BLaER1 (cell line): ENCODE results near the gene COL18A1.

Experiments used
- H3K27ac ChIP-seq: shearing (Covaris generic); formaldehyde crosslinking; 2 replicates; pipeline ENCODE4 v1.8.1; 2022
- H3K27me3 ChIP-seq: shearing (Covaris generic); formaldehyde crosslinking; 2 replicates; pipeline ENCODE4 v1.8.1; 2022
- H3K36me3 ChIP-seq: shearing (Covaris generic); formaldehyde crosslinking; 2 replicates; pipeline ENCODE4 v1.8.1; 2022
- H3K4me1 ChIP-seq: shearing (Covaris generic); formaldehyde crosslinking; 2 replicates; pipeline ENCODE4 v1.8.1; 2022
- H3K4me2 ChIP-seq: shearing (Covaris generic); formaldehyde crosslinking; 2 replicates; pipeline ENCODE4 v1.8.1; 2022
- H3K4me3 ChIP-seq: shearing (Covaris generic); formaldehyde crosslinking; 2 replicates; pipeline ENCODE4 v1.8.1; 2022
- H3K9ac ChIP-seq: shearing (Covaris generic); formaldehyde crosslinking; 2 replicates; pipeline ENCODE4 v1.8.1; 2022
- H3K9me3 ChIP-seq: shearing (Covaris generic); formaldehyde crosslinking; 2 replicates; pipeline ENCODE4 v1.8.1; 2022
- H4K20me1 ChIP-seq: shearing (Covaris generic); formaldehyde crosslinking; 2 replicates; pipeline ENCODE4 v1.8.1; 2022
- Cebpa-rat ChIP-seq: shearing (Covaris generic); IDR thresholded peaks from 2 replicates; pipeline ENCODE4 v1.8.1; 2022

The COL18A1 gene

DNA sequence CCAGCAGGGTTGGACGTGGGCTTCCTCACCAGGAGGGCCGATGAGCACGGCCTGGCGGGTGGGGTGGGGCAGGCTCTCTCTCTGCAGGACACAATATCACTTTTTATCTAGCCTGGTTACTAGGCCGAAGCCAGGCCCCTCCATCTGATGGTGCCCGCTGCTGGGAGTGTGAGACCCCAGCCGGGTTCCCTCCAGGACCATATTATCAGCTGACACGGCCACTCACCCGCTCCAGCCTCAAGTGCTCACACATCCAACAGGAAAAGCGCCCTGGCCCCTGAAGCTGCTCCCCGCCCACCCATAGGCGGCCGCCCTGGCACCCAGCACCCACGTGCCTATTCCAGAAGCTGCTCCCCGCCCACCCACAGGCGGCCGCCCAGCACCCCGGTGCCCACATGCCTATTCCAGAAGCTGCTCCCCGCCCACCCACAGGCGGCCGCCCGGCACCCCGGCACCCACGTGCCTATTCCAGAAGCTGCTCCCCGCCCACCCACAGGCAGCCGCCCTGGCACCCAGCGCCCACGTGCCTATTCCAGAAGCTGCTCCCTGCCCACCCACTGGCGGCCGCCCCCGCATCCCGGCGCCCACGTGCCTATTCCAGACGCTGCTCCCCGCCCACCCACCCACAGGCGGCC is 132.3 kb downstream of the COL18A1 start:
- H3K9ac ChIP-seq: no peak overlapping the region
- H3K4me2 ChIP-seq: no peak overlapping the region
- no peaks in the 10 kb centered on the region for H3K27me3 ChIP-seq
- H3K4me1 ChIP-seq: peaks cover 73% of the 10 kb centered on the region
- H3K9me3 ChIP-seq: peaks cover under 1% of the 10 kb centered on the region; the same call in 1 of the 2 replicates
- peaks cover 72% of the 10 kb centered on the region for H3K36me3 ChIP-seq
- H3K27ac ChIP-seq: no peak overlapping the region
- peaks cover 82% of the 10 kb centered on the region for H4K20me1 ChIP-seq
- H3K4me3 ChIP-seq: no peak overlapping the region
- no peak for TF ChIP-seq Cebpa-rat

DNA sequence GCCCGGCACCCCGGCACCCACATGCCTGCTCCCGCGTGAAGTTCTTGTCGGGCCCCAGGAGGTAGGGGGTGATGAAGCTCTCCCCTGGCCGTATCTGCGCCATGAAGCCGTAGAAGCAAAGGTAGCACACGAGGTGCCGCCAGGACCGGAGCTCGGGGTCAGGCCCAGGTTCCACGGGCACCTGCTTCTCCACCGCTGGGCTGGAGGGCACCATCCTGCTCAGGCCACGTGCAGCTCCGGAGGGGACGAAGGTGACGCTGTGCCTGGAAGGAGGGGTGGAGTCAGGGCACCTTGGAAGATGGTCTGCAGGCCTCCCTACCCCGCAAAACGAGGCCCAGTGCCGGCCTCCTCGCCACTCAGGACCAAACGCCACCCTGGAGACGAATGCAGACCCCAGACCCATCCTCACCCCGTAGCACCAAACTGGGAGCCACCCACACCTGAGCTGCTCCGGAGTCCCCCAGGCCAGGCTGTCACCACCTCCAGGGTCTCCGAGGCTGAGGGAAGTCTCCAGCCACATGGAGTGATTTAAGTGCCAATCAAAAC is 132.9 kb downstream of the COL18A1 start:
- peaks cover 69% of the 10 kb centered on the region for H3K36me3 ChIP-seq
- peaks cover 80% of the 10 kb centered on the region for H4K20me1 ChIP-seq
- peaks cover 69% of the 10 kb centered on the region for H3K4me1 ChIP-seq
- H3K27me3 ChIP-seq: no peaks in the 10 kb centered on the region
- H3K9ac ChIP-seq: no peak overlapping the region
- H3K27ac ChIP-seq: no peak overlapping the region
- H3K9me3 ChIP-seq: no peaks in the 10 kb centered on the region
- no peak overlapping the region for H3K4me3 ChIP-seq
- TF ChIP-seq Cebpa-rat: no peak
- H3K4me2 ChIP-seq: no peak overlapping the region

DNA sequence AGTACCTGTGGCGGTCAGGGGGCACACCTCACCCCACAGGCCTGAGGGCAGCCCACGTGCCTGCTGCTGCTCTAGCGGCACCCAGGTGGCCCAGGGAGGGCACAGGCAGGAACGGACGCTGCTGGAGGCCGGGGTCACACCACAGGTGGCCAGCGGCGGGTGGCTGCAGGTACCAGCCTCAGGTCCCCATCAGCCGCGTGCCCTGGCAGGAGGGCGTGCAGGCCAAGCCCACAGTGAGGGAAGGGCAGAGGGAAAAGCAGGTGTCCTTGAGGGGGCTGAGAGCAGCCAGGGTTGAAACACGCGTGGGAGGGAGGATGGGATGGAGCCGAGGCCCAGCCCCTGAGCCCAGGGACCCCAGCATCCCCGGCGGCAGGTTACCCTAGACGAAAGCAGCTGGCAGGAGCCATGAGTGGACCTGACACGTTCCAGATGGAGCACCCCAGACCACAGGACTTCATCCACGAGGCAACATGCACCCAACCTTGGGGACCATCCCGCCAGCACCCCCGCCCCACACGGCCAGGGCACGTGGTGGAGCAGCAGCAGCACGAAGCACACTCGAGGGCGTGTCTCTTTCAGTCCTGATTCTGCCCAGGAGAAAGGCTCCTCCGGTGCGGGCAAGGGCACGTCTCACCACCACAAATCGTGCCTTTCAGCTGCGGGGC is 133.5 kb downstream of the COL18A1 start:
- no peak overlapping the region for H3K9ac ChIP-seq
- H3K4me2 ChIP-seq: no peak overlapping the region

DNA sequence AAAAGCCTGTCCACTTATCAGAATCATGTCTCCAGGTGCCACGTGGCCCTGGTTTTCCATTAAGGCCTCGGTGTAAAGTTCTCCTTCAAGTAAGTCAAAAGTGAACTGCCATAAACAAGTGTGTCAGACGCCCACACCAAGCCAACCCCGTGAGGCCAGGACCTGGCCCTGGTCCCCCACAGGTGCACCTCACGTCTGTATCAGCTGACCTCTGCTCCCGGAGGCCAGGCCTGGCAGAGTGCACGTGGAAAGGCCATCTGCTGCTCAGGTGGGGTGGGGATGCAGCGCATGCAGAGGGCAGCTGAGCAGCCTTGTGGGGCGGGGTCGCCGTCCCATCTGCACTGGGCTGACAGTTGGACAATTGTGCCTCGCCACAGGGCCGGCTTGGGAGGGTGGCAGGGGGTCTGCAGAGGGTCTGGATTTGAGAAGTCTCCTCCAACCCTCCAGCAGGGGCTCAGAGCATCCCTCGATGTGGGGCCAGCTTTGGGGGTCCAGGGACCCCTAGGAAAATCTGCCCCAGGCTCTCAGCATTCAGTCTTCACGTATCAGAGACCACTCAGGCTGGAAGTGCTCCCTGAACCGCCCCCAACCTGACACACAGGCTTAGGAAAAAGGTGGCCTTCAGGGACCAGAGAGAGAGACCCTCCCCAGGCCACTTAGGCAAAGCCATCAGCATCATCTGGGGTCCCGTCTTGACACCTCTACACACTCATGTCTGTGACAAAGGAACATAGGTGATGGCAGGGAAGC is 134.3 kb downstream of the COL18A1 start:
- H3K4me1 ChIP-seq: peaks cover 69% of the 10 kb centered on the region
- H3K9me3 ChIP-seq: no peaks in the 10 kb centered on the region
- no peak overlapping the region for H3K27ac ChIP-seq
- peak overlapping the region; percentile 99 for H3K4me2 ChIP-seq
- H3K4me3 ChIP-seq: no peak overlapping the region
- H4K20me1 ChIP-seq: peaks cover 66% of the 10 kb centered on the region
- TF ChIP-seq Cebpa-rat: no peak
- H3K36me3 ChIP-seq: peaks cover 55% of the 10 kb centered on the region
- H3K9ac ChIP-seq: no peak overlapping the region
- no peaks in the 10 kb centered on the region for H3K27me3 ChIP-seq

More for the DNA sequence above, 133.5 kb downstream of the COL18A1 start:
- Histone ChIP-seq H3K4me3 (no peak overlapping the region), H4K20me1 (peaks cover 73% of the 10 kb centered on the region), H3K27ac (no peak overlapping the region), H3K27me3 (no peaks in the 10 kb centered on the region), H3K4me1 (peaks cover 69% of the 10 kb centered on the region), H3K9me3 (no peaks in the 10 kb centered on the region), H3K36me3 (peaks cover 62% of the 10 kb centered on the region)
- no peak for TF ChIP-seq Cebpa-rat

DNA sequence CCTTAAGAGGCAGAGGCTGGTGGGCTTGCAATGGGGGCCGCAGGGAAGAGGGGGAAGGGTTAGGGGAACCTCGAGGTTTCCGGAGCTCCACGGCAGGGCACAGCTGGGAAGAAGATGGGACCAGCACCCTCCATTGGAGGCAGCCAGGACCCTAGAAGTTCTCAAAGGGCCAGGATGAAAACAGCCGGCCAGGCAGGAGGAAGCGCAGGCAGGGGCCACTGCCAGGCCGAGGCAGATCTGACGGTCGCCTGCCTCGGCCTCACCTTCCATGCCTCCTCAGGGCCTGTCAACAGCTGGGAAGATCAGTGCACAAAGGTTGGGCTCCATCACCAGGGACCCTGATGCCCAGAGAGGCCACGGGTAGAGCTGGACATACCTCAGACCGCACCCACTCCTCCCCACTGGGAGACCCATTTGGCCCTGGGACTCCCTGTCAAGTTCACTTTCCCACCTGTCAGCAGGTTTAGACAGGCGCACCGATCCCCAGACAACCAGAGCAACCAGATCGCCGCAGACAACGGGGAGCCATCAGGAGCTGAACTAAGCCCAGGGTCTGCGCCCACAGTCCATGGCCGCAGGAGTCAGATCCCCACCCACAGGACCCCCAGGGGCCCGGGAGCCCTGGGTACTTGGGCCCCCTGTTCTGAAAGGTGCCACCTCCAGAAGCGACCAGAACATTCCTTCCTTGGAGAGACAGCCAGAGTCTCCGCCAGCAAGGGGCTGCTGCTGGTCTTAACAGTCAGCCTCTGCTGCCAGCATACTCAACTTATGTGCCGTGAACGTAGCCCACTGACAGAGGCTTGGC is 135.0 kb downstream of the COL18A1 start:
- Histone ChIP-seq H3K27me3 (no peaks in the 10 kb centered on the region), H3K4me1 (peaks cover 66% of the 10 kb centered on the region), H3K4me3 (0 out of 2 replicates have a peak overlapping the region, but pooled peaks have one; percentile 72), H3K9me3 (no peaks in the 10 kb centered on the region), H3K9ac (peak overlapping the region; percentile 85; the same call in 1 of the 2 replicates), H4K20me1 (peaks cover 58% of the 10 kb centered on the region), H3K27ac (0 out of 2 replicates have a peak overlapping the region, but pooled peaks have one; percentile 85), H3K36me3 (peaks cover 47% of the 10 kb centered on the region), H3K4me2 (peak overlapping the region; percentile 99)
- TF ChIP-seq Cebpa-rat: no peak

DNA sequence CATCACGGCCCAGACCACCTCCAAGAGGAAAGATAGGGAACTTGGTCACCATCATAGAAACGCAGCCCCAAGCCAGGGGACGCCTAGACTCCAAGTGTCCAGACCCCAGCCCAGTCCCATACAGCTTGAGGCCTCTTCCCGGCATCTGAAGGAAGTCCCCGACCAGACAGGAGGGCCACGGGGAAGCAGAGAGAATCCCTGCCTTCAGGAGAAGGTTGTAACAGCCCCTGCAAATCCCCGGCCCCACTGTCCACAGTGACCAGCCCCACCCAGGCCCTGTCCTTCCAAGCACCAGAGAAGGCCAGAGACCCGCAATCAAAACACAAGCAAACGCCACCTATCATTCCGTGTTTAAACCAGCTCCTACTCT is 135.6 kb downstream of the COL18A1 start:
- peak overlapping the region; percentile 99 for H3K4me2 ChIP-seq
- H3K4me3 ChIP-seq: peak overlapping the region; percentile 72
- TF ChIP-seq Cebpa-rat: no peak
- H3K36me3 ChIP-seq: peaks cover 41% of the 10 kb centered on the region
- H3K27me3 ChIP-seq: no peaks in the 10 kb centered on the region
- peaks cover 60% of the 10 kb centered on the region for H3K4me1 ChIP-seq
- peak overlapping the region; percentile 85; the same call in 1 of the 2 replicates for H3K9ac ChIP-seq
- H3K27ac ChIP-seq: 0 out of 2 replicates have a peak overlapping the region, but pooled peaks have one; percentile 85
- H3K9me3 ChIP-seq: no peaks in the 10 kb centered on the region
- peaks cover 52% of the 10 kb centered on the region for H4K20me1 ChIP-seq

DNA sequence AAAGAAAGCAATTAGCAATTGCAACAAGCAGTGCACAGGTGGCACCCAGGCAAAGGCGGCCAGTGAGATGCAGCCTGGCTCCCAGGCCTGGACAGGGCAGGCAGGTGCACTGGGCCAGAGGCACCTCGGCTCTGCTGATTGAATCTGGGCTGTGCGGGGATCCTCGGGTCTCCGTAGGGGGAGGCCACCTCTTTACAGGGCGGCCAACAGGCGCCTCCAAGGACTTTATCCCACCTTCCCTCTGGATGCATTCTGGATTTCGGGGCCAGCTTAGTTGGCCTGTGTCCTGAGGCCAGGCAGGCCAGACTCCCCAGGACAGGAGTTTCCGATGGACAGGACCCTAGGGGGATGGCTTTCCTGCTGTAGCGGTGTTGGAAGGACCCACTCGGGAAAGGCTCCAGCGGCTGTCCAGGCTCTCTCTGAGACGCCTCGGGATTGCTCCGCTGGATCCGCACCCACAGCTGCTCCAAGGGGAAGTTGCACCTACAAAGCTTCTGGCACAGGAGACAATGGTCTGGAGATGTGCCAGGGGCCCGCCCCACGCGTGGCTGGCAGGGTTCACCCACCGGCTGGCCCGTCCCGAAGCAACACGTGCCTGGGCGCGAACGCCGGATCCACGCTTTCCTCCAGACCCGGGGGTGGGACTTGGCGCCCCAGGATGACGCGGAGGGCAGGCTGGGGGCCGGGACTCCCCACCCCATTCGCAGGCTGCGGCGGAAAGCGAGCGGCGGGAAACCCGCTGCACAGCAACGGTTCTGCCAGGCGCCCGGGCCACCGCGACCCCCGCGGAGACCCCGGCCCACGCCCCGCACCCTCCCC is 136.5 kb downstream of the COL18A1 start:
- H4K20me1 ChIP-seq: peaks cover 44% of the 10 kb centered on the region
- no peaks in the 10 kb centered on the region for H3K27me3 ChIP-seq
- H3K9ac ChIP-seq: peak overlapping the region; percentile 85
- TF ChIP-seq Cebpa-rat: no peak
- H3K27ac ChIP-seq: peak overlapping the region; percentile 85
- H3K36me3 ChIP-seq: peaks cover 34% of the 10 kb centered on the region
- H3K4me2 ChIP-seq: peak overlapping the region; percentile 99
- H3K4me3 ChIP-seq: peak overlapping the region; percentile 72
- peaks cover 52% of the 10 kb centered on the region for H3K4me1 ChIP-seq
- no peaks in the 10 kb centered on the region for H3K9me3 ChIP-seq

DNA sequence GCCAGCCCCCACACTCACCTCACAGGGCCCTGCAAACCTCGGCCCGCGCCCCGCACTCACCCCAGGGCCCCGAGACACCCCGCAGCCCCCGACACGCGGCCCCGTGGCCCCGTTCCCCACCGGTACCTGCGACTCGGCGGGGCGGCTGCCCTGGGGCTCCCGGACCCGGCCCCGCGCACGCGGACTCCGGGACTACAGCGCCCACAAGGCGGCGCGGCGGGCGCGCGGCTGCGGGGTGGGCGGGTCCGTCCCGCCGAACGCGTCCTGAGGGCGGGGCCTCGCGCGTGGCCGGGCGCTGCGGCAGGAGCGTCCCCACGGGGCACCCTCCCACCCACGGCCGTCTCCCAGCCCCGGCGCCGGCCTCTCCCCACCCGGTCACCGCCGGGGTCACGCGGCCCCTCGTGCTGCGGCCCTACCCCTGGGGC is 137.3 kb downstream of the COL18A1 start, which contains the start of gene SLC19A1:
Gene SLC19A1, minus strand, starts transcription at position 199 of the 425 bp plus-strand sequence. CDS start 4,481 bp downstream, outside the sequence.
- Histone ChIP-seq H3K27me3 (no peaks in the 10 kb centered on the region), H3K27ac (peak within 1 kb of the TSS; percentile 85), H3K4me1 (peaks cover 51% of the 10 kb centered on the region), H3K9me3 (no peaks in the 10 kb centered on the region), H3K9ac (peak within 1 kb of the TSS; percentile 85), H3K4me3 (peak within 1 kb of the TSS; percentile 72), H3K36me3 (peaks cover 27% of the 10 kb centered on the region), H3K4me2 (peak within 1 kb of the TSS; percentile 99), H4K20me1 (peaks cover 37% of the 10 kb centered on the region)
- no peak for TF ChIP-seq Cebpa-rat
